IPS-20b (cell line): Measurements from ENCODE around the gene MPL.
A peak's percentile ranks its signal among the peaks of the same experiment; 100 is the strongest.

Source experiments
- H3K27ac ChIP-seq: one replicate; pipeline ENCODE4 v1.5.1; 2013; ENCODE audit warnings: low read length
- H3K27me3 ChIP-seq: 2 replicates; pipeline ENCODE4 v1.6.1; 2013; ENCODE audit warnings: mild to moderate bottlenecking, low read length, inconsistent platforms; ENCODE audit not compliant: insufficient read depth
- H3K36me3 ChIP-seq: 2 replicates; pipeline ENCODE4 v1.6.1; 2013; ENCODE audit warnings: low read depth, mild to moderate bottlenecking, inconsistent platforms, low read length, moderate library complexity; ENCODE audit not compliant: insufficient read depth
- H3K4me1 ChIP-seq: 2 replicates; pipeline ENCODE4 v1.6.1; 2013; ENCODE audit warnings: mild to moderate bottlenecking, control low read depth, inconsistent platforms, low read length, moderate library complexity; ENCODE audit not compliant: insufficient read depth
- H3K4me3 ChIP-seq: 2 replicates; pipeline ENCODE4 v1.5.1; 2013; ENCODE audit warnings: mild to moderate bottlenecking, low read length, inconsistent platforms
- H3K9ac ChIP-seq: 2 replicates; pipeline ENCODE4 v1.6.1; 2013; ENCODE audit warnings: low read depth, mild to moderate bottlenecking, inconsistent platforms, low read length, moderate library complexity
- H3K9me3 ChIP-seq: 2 replicates; pipeline ENCODE4 v1.6.1; 2013; ENCODE audit warnings: mild to moderate bottlenecking, low read depth, low read length, inconsistent platforms; ENCODE audit not compliant: insufficient read depth

The MPL gene

GRCh38 chr1:43334453-43335205 is 3.0 kb upstream of the MPL start:
- Histone ChIP-seq H3K27ac (no peak overlapping the region), H3K27me3 (no peaks in the 10 kb centered on the region), H3K9ac (no peak overlapping the region), H3K36me3 (no peaks in the 10 kb centered on the region), H3K9me3 (no peaks in the 10 kb centered on the region), H3K4me3 (no peak overlapping the region), H3K4me1 (peaks cover 4% of the 10 kb centered on the region; the same call in 1 of the 2 replicates)

GRCh38 chr1:43338001-43338400 is 383 bp downstream of the MPL start:
- no peaks in the 10 kb centered on the region for H3K4me1 ChIP-seq
- no peaks in the 10 kb centered on the region for H3K9me3 ChIP-seq
- H3K9ac ChIP-seq, result no peak overlapping the region
- no peaks in the 10 kb centered on the region for H3K27me3 ChIP-seq
- H3K27ac ChIP-seq, result no peak overlapping the region
- H3K36me3 ChIP-seq, result no peaks in the 10 kb centered on the region
- H3K4me3 ChIP-seq, result no peak overlapping the region

- H3K9me3 ChIP-seq, result no peaks in the 10 kb centered on the region
- H3K9ac ChIP-seq, result no peak overlapping the region
- H3K4me1 ChIP-seq, result no peaks in the 10 kb centered on the region
These were observed 2.1 kb downstream of the MPL start for GRCh38 chr1:43339584-43340232.

GRCh38 chr1:43340559-43340958 is 2.9 kb downstream of the MPL start:
- Histone ChIP-seq H3K4me3 (no peak overlapping the region), H3K4me1 (no peaks in the 10 kb centered on the region), H3K9ac (no peak overlapping the region), H3K27me3 (no peaks in the 10 kb centered on the region), H3K9me3 (no peaks in the 10 kb centered on the region), H3K36me3 (no peaks in the 10 kb centered on the region), H3K27ac (no peak overlapping the region)

More at GRCh38 chr1:43339584-43340232, 2.1 kb downstream of the MPL start:
- no peak overlapping the region for H3K27ac ChIP-seq
- no peaks in the 10 kb centered on the region for H3K27me3 ChIP-seq
- no peaks in the 10 kb centered on the region for H3K36me3 ChIP-seq
- H3K4me3 ChIP-seq, result no peak overlapping the region

GRCh38 chr1:43344267-43344850 is 6.7 kb downstream of the MPL start:
- Histone ChIP-seq H3K27me3 (peaks cover 20% of the 10 kb centered on the region), H3K4me1 (peaks cover 5% of the 10 kb centered on the region; the same call in 1 of the 2 replicates), H3K9ac (no peak overlapping the region), H3K4me3 (no peak overlapping the region), H3K27ac (no peak overlapping the region), H3K36me3 (no peaks in the 10 kb centered on the region), H3K9me3 (no peaks in the 10 kb centered on the region)

GRCh38 chr1:43345120-43345519 is 7.5 kb downstream of the MPL start:
- Histone ChIP-seq H3K36me3 (no peaks in the 10 kb centered on the region), H3K27ac (no peak overlapping the region), H3K9ac (no peak overlapping the region), H3K4me3 (no peak overlapping the region), H3K27me3 (peaks cover 20% of the 10 kb centered on the region), H3K9me3 (no peaks in the 10 kb centered on the region), H3K4me1 (peaks cover 11% of the 10 kb centered on the region; the same call in 1 of the 2 replicates)

- Histone ChIP-seq H3K36me3 (no peaks in the 10 kb centered on the region), H3K27ac (no peak overlapping the region), H3K4me1 (peaks cover 14% of the 10 kb centered on the region; the same call in 1 of the 2 replicates), H3K9me3 (no peaks in the 10 kb centered on the region), H3K9ac (no peak overlapping the region), H3K4me3 (no peak overlapping the region), H3K27me3 (peaks cover 20% of the 10 kb centered on the region)
These were observed 9.0 kb downstream of the MPL start for GRCh38 chr1:43346636-43347035.

- Histone ChIP-seq H3K9ac (peak overlapping the region; percentile 87), H3K27ac (no peak overlapping the region), H3K4me1 (peaks cover 14% of the 10 kb centered on the region; the same call in 1 of the 2 replicates), H3K9me3 (no peaks in the 10 kb centered on the region), H3K4me3 (peak overlapping the region; percentile 87), H3K36me3 (no peaks in the 10 kb centered on the region), H3K27me3 (peaks cover 20% of the 10 kb centered on the region)
These were observed 10.8 kb downstream of the MPL start for GRCh38 chr1:43348343-43348808.

- Histone ChIP-seq H3K9ac (peak overlapping the region; percentile 87), H3K9me3 (no peaks in the 10 kb centered on the region), H3K27ac (peak overlapping the region; percentile 85)
These were observed 11.4 kb downstream of the MPL start for GRCh38 chr1:43348809-43349593.

GRCh38 chr1:43349594-43350306 is 12.1 kb downstream of the MPL start:
- peaks cover 20% of the 10 kb centered on the region for H3K27me3 ChIP-seq
- peaks cover 14% of the 10 kb centered on the region; the same call in 1 of the 2 replicates for H3K4me1 ChIP-seq
- no peaks in the 10 kb centered on the region for H3K9me3 ChIP-seq
- peak overlapping the region; percentile 87 for H3K4me3 ChIP-seq
- H3K9ac ChIP-seq, result peak overlapping the region; percentile 78
- H3K36me3 ChIP-seq, result no peaks in the 10 kb centered on the region
- peak overlapping the region; percentile 85 for H3K27ac ChIP-seq

More at GRCh38 chr1:43348809-43349593, 11.4 kb downstream of the MPL start:
- peaks cover 20% of the 10 kb centered on the region for H3K27me3 ChIP-seq
- peak overlapping the region; percentile 87 for H3K4me3 ChIP-seq
- H3K36me3 ChIP-seq, result no peaks in the 10 kb centered on the region
- H3K4me1 ChIP-seq, result peaks cover 14% of the 10 kb centered on the region; the same call in 1 of the 2 replicates

- no peak overlapping the region for H3K4me3 ChIP-seq
- no peak overlapping the region for H3K27ac ChIP-seq
- peaks cover 14% of the 10 kb centered on the region; the same call in 1 of the 2 replicates for H3K4me1 ChIP-seq
- no peak overlapping the region for H3K9ac ChIP-seq
- H3K9me3 ChIP-seq, result no peaks in the 10 kb centered on the region
- H3K27me3 ChIP-seq, result peaks cover 20% of the 10 kb centered on the region
- H3K36me3 ChIP-seq, result no peaks in the 10 kb centered on the region
These were observed 13.4 kb downstream of the MPL start for GRCh38 chr1:43350976-43351375.
